Measurements from ENCODE around the gene KDSR.

The KDSR gene

GRCh38 chr18:63284173-63284799 is 82.7 kb downstream of the KDSR start:
- no peak overlapping the region for H3K4me3 ChIP-seq (replicated peaks; ENCODE audit: low read depth, low read length)
- no peak for TF ChIP-seq CTCF (IDR thresholded peaks at IDR 0.05; ENCODE audit: low read length, missing control alignments)
- no peak for DNase-seq (ENCODE audit: low read depth)

- H3K4me3 ChIP-seq (replicated peaks; ENCODE audit: low read depth, low read length) = no peak overlapping the region
- no peak for TF ChIP-seq CTCF (IDR thresholded peaks at IDR 0.05; ENCODE audit: low read length, missing control alignments)
- no peak for DNase-seq (ENCODE audit: low read depth)
Measured at GRCh38 chr18:63283305-63284094, 83.5 kb downstream of the KDSR start.

GRCh38 chr18:63282793-63283192 is 84.2 kb downstream of the KDSR start:
- no peak for TF ChIP-seq CTCF (IDR thresholded peaks at IDR 0.05; ENCODE audit: low read length, missing control alignments)
- DNase-seq (ENCODE audit: low read depth) = no peak

More at GRCh38 chr18:63282793-63283192, 84.2 kb downstream of the KDSR start:
- no peak overlapping the region for H3K4me3 ChIP-seq (replicated peaks; ENCODE audit: low read depth, low read length)
